Neural cell (in vitro differentiated cells): ENCODE results near the gene DENND11.

Experiments
- CTCF ChIP-seq: fragments of 450-650 bp; IDR thresholded peaks from 2 replicates; pipeline ENCODE4 v1.5.1; 2014; ENCODE audit warnings: antibody characterized with exemption, mild to moderate bottlenecking, moderate library complexity; ENCODE audit not compliant: poor library complexity, severe bottlenecking
- EP300 ChIP-seq: fragments of 450-650 bp; conservative IDR thresholded peaks from 2 replicates; pipeline ENCODE4 v1.6.1; 2014; ENCODE audit warnings: antibody characterized with exemption, mild to moderate bottlenecking, moderate library complexity; ENCODE audit not compliant: poor library complexity, severe bottlenecking
- EZH2 ChIP-seq: fragments of 200-600, 300-800 bp; shearing (Covaris generic), sonication (generic); IDR thresholded peaks from 2 replicates; pipeline ENCODE4 v1.6.1; 2014; ENCODE audit warnings: antibody characterized with exemption, low read length, borderline replicate concordance, mild to moderate bottlenecking; ENCODE audit not compliant: insufficient read depth, poor library complexity, severe bottlenecking
- POLR2AphosphoS5 ChIP-seq: IDR thresholded peaks from 2 replicates; pipeline ENCODE4 v1.6.1; 2012

GRCh38 chr7:141702892-141703291 lies 926 bp upstream of the DENND11 start:
- TF ChIP-seq CTCF (no peak), POLR2AphosphoS5 (no peak), EZH2 (no peak), EP300 (no peak)
